Osteoblast (primary cell): ENCODE data around the gene PLCB4. TPM values are rescaled to one million over a fixed set of nuclear protein-coding genes. Genes with fewer than 3 reads are reported as not detected.

ENCODE experiments used
- DNase-seq: peaks from one replicate; pipeline ENCODE4 v3.0.0; 2011; ENCODE audit warnings: low spot score, mixed read lengths; ENCODE audit not compliant: insufficient read length; ENCODE audit errors: missing footprints
- H2AFZ ChIP-seq: 2 replicates; pipeline ENCODE4 v1.6.0; 2011; ENCODE audit warnings: mild to moderate bottlenecking, low read length
- H3K27ac ChIP-seq: 2 replicates; pipeline ENCODE4 v1.5.1; 2011; ENCODE audit warnings: mild to moderate bottlenecking, low read depth, low read length, moderate library complexity
- H3K27me3 ChIP-seq: 2 replicates; pipeline ENCODE4 v1.6.0; 2012; ENCODE audit warnings: mild to moderate bottlenecking, control low read depth, inconsistent platforms, low read length, moderate library complexity; ENCODE audit not compliant: insufficient read depth
- H3K36me3 ChIP-seq: 2 replicates; pipeline ENCODE4 v1.5.1; 2011; ENCODE audit warnings: mild to moderate bottlenecking, low read length, control low read depth, moderate library complexity; ENCODE audit not compliant: insufficient read depth
- H3K4me1 ChIP-seq: 2 replicates; pipeline ENCODE4 v1.5.1; 2011; ENCODE audit warnings: mild to moderate bottlenecking, low read length, control low read depth, moderate library complexity; ENCODE audit not compliant: insufficient read depth
- H3K4me2 ChIP-seq: 2 replicates; pipeline ENCODE4 v1.6.0; 2011; ENCODE audit warnings: mild to moderate bottlenecking, low read length; ENCODE audit not compliant: insufficient read depth
- H3K4me3 ChIP-seq: fragments of 200-600 bp; sonication (generic); 3 replicates; pipeline ENCODE4 v1.5.1; 2012; ENCODE audit warnings: mild to moderate bottlenecking, low read length, inconsistent platforms; ENCODE audit not compliant: insufficient read depth
- H3K79me2 ChIP-seq: 2 replicates; pipeline ENCODE4 v1.6.0; 2012; ENCODE audit warnings: mild to moderate bottlenecking, low read length, control low read depth, inconsistent platforms; ENCODE audit not compliant: insufficient read depth
- H3K9me3 ChIP-seq: 2 replicates; pipeline ENCODE4 v1.5.1; 2011; ENCODE audit warnings: low read depth, low read length, control low read depth
- H4K20me1 ChIP-seq: 2 replicates; pipeline ENCODE4 v1.6.0; 2012; ENCODE audit warnings: mild to moderate bottlenecking, low read length, control low read depth; ENCODE audit not compliant: insufficient read depth
- total RNA-seq: library from RNA; depleted of rRNA; stranded (reverse); fragments of >200 nt; gene quantifications from 2 replicates; pipeline ENCODE4 v1.2.3, GENCODE V29; 2012
- TF ChIP-seq, protein P1 (sequence below): IDR thresholded peaks from 2 replicates; pipeline ENCODE4 v1.5.1; 2011; ENCODE audit warnings: mild to moderate bottlenecking, low read depth, low read length, moderate library complexity; ENCODE audit errors: extremely low read depth

Gene PLCB4
- total RNA-seq, 1 donor = 13.0 TPM

DNA sequence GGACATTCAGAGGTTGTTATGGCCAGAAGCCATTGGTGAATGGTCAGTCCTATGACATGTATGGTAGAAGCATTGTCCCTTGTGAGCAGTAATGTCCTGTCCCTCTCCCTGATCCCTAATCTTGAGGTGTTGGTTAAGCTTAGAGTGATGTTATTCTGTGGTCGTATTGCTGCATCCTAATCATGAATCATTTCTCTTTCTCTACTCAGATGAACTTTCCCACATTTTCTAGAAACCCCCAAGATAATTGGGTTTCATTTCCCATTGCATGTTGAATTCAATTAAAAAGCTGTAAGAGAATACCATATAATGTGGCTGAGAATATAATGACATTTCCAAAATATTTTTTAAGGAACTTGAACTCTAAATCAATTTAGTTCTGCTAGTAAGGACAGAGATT lies 175.1 kb downstream of the PLCB4 start:
- peaks cover 28% of the 10 kb centered on the region for H3K79me2 ChIP-seq
- peaks cover 20% of the 10 kb centered on the region for H3K4me1 ChIP-seq
- H3K27me3 ChIP-seq = no peaks in the 10 kb centered on the region
- no peak overlapping the region for H3K4me3 ChIP-seq
- TF ChIP-seq, protein P1, sequence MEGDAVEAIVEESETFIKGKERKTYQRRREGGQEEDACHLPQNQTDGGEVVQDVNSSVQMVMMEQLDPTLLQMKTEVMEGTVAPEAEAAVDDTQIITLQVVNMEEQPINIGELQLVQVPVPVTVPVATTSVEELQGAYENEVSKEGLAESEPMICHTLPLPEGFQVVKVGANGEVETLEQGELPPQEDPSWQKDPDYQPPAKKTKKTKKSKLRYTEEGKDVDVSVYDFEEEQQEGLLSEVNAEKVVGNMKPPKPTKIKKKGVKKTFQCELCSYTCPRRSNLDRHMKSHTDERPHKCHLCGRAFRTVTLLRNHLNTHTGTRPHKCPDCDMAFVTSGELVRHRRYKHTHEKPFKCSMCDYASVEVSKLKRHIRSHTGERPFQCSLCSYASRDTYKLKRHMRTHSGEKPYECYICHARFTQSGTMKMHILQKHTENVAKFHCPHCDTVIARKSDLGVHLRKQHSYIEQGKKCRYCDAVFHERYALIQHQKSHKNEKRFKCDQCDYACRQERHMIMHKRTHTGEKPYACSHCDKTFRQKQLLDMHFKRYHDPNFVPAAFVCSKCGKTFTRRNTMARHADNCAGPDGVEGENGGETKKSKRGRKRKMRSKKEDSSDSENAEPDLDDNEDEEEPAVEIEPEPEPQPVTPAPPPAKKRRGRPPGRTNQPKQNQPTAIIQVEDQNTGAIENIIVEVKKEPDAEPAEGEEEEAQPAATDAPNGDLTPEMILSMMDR = no peak
- H3K27ac ChIP-seq = no peak overlapping the region
- no peaks in the 10 kb centered on the region for H3K9me3 ChIP-seq
- no peak overlapping the region for H2AFZ ChIP-seq
- H3K4me2 ChIP-seq = no peak overlapping the region
- DNase-seq = no peak
- H4K20me1 ChIP-seq = no peaks in the 10 kb centered on the region
- H3K36me3 ChIP-seq = no peaks in the 10 kb centered on the region

- no peaks in the 10 kb centered on the region for H3K27me3 ChIP-seq
- TF ChIP-seq, protein P1 = no peak
- no peak overlapping the region for H2AFZ ChIP-seq
- H3K27ac ChIP-seq = no peak overlapping the region
- no peaks in the 10 kb centered on the region for H3K36me3 ChIP-seq
- DNase-seq = no peak
- H3K4me3 ChIP-seq = no peak overlapping the region
- H4K20me1 ChIP-seq = no peaks in the 10 kb centered on the region
- H3K9me3 ChIP-seq = no peaks in the 10 kb centered on the region
- peaks cover 20% of the 10 kb centered on the region for H3K4me1 ChIP-seq
- H3K4me2 ChIP-seq = no peak overlapping the region
- H3K79me2 ChIP-seq = peaks cover 28% of the 10 kb centered on the region
These were observed 175.9 kb downstream of the PLCB4 start for GRCh38 chr20:9244811-9245210.

GRCh38 chr20:9246731-9247130 lies 177.8 kb downstream of the PLCB4 start:
- peaks cover 6% of the 10 kb centered on the region for H3K4me1 ChIP-seq
- no peak for DNase-seq
- no peaks in the 10 kb centered on the region for H3K36me3 ChIP-seq
- H3K4me2 ChIP-seq = no peak overlapping the region
- H3K9me3 ChIP-seq = no peaks in the 10 kb centered on the region
- no peak overlapping the region for H2AFZ ChIP-seq
- no peaks in the 10 kb centered on the region for H3K27me3 ChIP-seq
- no peaks in the 10 kb centered on the region for H4K20me1 ChIP-seq
- H3K79me2 ChIP-seq = peaks cover 26% of the 10 kb centered on the region
- H3K27ac ChIP-seq = no peak overlapping the region
- TF ChIP-seq, protein P1 = no peak
- no peak overlapping the region for H3K4me3 ChIP-seq

DNA sequence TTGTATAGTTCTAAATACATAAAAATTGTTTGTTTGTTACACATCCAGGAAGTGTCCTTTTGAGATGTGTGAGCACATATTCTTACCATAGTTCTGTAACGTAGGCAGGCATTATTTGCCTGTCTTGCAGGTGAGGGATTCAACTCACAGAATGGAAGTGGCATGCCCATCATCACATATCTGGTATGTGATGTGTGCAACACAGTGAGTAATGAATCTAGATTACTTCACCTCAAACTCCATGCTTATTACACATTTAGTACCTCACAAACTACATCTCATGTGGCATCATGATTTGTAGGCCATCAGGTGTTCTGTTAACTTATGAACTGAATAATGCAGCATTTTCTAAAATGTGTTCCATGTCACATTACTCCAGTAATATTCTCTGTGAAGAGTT lies 181.6 kb downstream of the PLCB4 start:
- TF ChIP-seq, protein P1 = no peak
- no peak for DNase-seq
- Histone ChIP-seq H2AFZ (no peak overlapping the region), H3K4me3 (no peak overlapping the region), H3K27me3 (no peaks in the 10 kb centered on the region), H3K9me3 (no peaks in the 10 kb centered on the region), H3K4me1 (no peaks in the 10 kb centered on the region), H4K20me1 (no peaks in the 10 kb centered on the region), H3K27ac (no peak overlapping the region), H3K4me2 (no peak overlapping the region), H3K79me2 (peaks cover 10% of the 10 kb centered on the region), H3K36me3 (no peaks in the 10 kb centered on the region)
